Raji (cell line): ENCODE data around the gene FOXJ2.
A peak's percentile ranks its signal among the peaks of the same experiment; 100 is the strongest.

ENCODE experiments used
- POLR2A ChIP-seq: IDR thresholded peaks from 2 replicates; pipeline ENCODE4 v1.6.1; 2011; ENCODE audit warnings: low read depth, low read length, control low read depth; ENCODE audit not compliant: insufficient read depth

FOXJ2 gene

GRCh38 chr12:8031872-8032241 lies 659 bp upstream of the FOXJ2 start:
- TF ChIP-seq POLR2A = no peak

GRCh38 chr12:8033153-8034044 lies 883 bp downstream of the FOXJ2 start:
- TF ChIP-seq POLR2A = peak; percentile 41; the same call in 1 of the 2 replicates

- TF ChIP-seq POLR2A = no peak
Measured at GRCh38 chr12:8034802-8035201, 2.3 kb downstream of the FOXJ2 start.

GRCh38 chr12:8035440-8036010 lies 3.0 kb downstream of the FOXJ2 start:
- TF ChIP-seq POLR2A = no peak

- no peak for TF ChIP-seq POLR2A
Measured at GRCh38 chr12:8036346-8036745, 3.8 kb downstream of the FOXJ2 start.

GRCh38 chr12:8037046-8037663 lies 4.6 kb downstream of the FOXJ2 start:
- TF ChIP-seq POLR2A = no peak

- no peak for TF ChIP-seq POLR2A
Measured at GRCh38 chr12:8037947-8038346, 5.4 kb downstream of the FOXJ2 start.

- no peak for TF ChIP-seq POLR2A
Measured at GRCh38 chr12:8038659-8039114, 6.2 kb downstream of the FOXJ2 start.

- no peak for TF ChIP-seq POLR2A
Measured at GRCh38 chr12:8040791-8041190, 8.3 kb downstream of the FOXJ2 start.

- TF ChIP-seq POLR2A = no peak
Measured at GRCh38 chr12:8045952-8046944, 13.7 kb downstream of the FOXJ2 start.

- TF ChIP-seq POLR2A = no peak
Measured at GRCh38 chr12:8047842-8048241, 15.3 kb downstream of the FOXJ2 start.

GRCh38 chr12:8048906-8049305 lies 16.4 kb downstream of the FOXJ2 start:
- no peak for TF ChIP-seq POLR2A

GRCh38 chr12:8050600-8051250 lies 18.2 kb downstream of the FOXJ2 start:
- no peak for TF ChIP-seq POLR2A

GRCh38 chr12:8052679-8053078 lies 20.2 kb downstream of the FOXJ2 start:
- TF ChIP-seq POLR2A = no peak
